Measurements from ENCODE around the gene MAP2K5. TPM values are rescaled to one million over a fixed set of nuclear protein-coding genes. Genes with fewer than 3 reads are reported as not detected.

The MAP2K5 gene
- total and polyA plus RNA-seq, 8 donors: 13.5 to 25.0 (median 20.8) TPM

- Histone ChIP-seq H3K36me3 (peaks cover 0 to 10% of the 10 kb centered on the region in 2 donors), H3K27me3 (no peaks in the 10 kb centered on the region), H3K27ac (no peak overlapping the region), H3K4me3 (no peak overlapping the region), H3K4me1 (peaks cover 0 to 12% of the 10 kb centered on the region in 2 donors), H3K9me3 (no peaks in the 10 kb centered on the region)
- no peak for DNase-seq
- TF ChIP-seq CTCF (IDR thresholded peaks at IDR 0.05): no peak
- ATAC-seq: no peak
- intact Hi-C loops (cut with DNase I): no loop called here
Observed at GRCh38 chr15:67571648-67572415, 29.3 kb downstream of the MAP2K5 start.

- intact Hi-C loops (cut with DNase I): no loop called here
- no peak for TF ChIP-seq CTCF (IDR thresholded peaks at IDR 0.05)
- Histone ChIP-seq H3K27ac (no peak overlapping the region), H3K4me3 (no peak overlapping the region), H3K27me3 (no peaks in the 10 kb centered on the region), H3K9me3 (no peaks in the 10 kb centered on the region), H3K4me1 (peaks cover 0 to 12% of the 10 kb centered on the region in 2 donors), H3K36me3 (peaks cover 0 to 10% of the 10 kb centered on the region in 2 donors)
- DNase-seq (no peak), ATAC-seq (no peak)
Observed at GRCh38 chr15:67573194-67573593, 30.7 kb downstream of the MAP2K5 start.

GRCh38 chr15:67575039-67575502, 32.6 kb downstream of the MAP2K5 start:
- intact Hi-C loops (cut with DNase I): no loop called here
- peak; percentile 56 for ATAC-seq
- H3K9me3 ChIP-seq: no peaks in the 10 kb centered on the region

GRCh38 chr15:67578020-67578600, 35.6 kb downstream of the MAP2K5 start:
- H3K9me3 ChIP-seq: no peaks in the 10 kb centered on the region
- H3K36me3 ChIP-seq: peaks cover 0 to 3% of the 10 kb centered on the region in 2 donors
- peaks cover 0 to 12% of the 10 kb centered on the region in 2 donors for H3K4me1 ChIP-seq
- TF ChIP-seq CTCF (IDR thresholded peaks at IDR 0.05): no peak
- H3K27me3 ChIP-seq: no peaks in the 10 kb centered on the region
- DNase-seq (no peak), ATAC-seq (no peak)
- no peak overlapping the region for H3K27ac ChIP-seq
- no peak overlapping the region for H3K4me3 ChIP-seq
- intact Hi-C loops (cut with DNase I): no loop called here

More at GRCh38 chr15:67575039-67575502, 32.6 kb downstream of the MAP2K5 start:
- DNase-seq: no peak
- no peak for TF ChIP-seq CTCF (IDR thresholded peaks at IDR 0.05)
- H3K27me3 ChIP-seq: no peaks in the 10 kb centered on the region
- H3K4me1 ChIP-seq: peaks cover 0 to 12% of the 10 kb centered on the region in 2 donors
- peaks cover 0 to 4% of the 10 kb centered on the region in 2 donors for H3K36me3 ChIP-seq
- no peak overlapping the region for H3K27ac ChIP-seq
- no peak overlapping the region for H3K4me3 ChIP-seq

- no peak overlapping the region for H3K27ac ChIP-seq
- no peak for ATAC-seq
Observed at GRCh38 chr15:67579164-67579563, 36.7 kb downstream of the MAP2K5 start.

More at GRCh38 chr15:67579164-67579563, 36.7 kb downstream of the MAP2K5 start:
- Histone ChIP-seq H3K4me3 (no peak overlapping the region), H3K27me3 (no peaks in the 10 kb centered on the region), H3K4me1 (peaks cover 0 to 12% of the 10 kb centered on the region in 2 donors), H3K9me3 (no peaks in the 10 kb centered on the region), H3K36me3 (peaks cover 0 to 3% of the 10 kb centered on the region in 2 donors)
- intact Hi-C loops (cut with DNase I): no loop called here
- no peak for TF ChIP-seq CTCF (IDR thresholded peaks at IDR 0.05)
- no peak for DNase-seq

Data from left lung (tissue), 10 donors.